GM19455 (cell line): ENCODE data around the gene SURF6.
"Not testable (repeated sequence)": the region's sequence is repeated elsewhere in the genome, so short reads cannot be mapped to it uniquely, and the experiment has no call there.

Source experiments
- ATAC-seq: cut with Tn5 transposase; IDR thresholded peaks from one replicate; pipeline ENCODE4 v1.9.1; 2021; ENCODE audit not compliant: unreplicated experiment

SURF6 gene

GRCh38 chr9:133348718-133349573 is 13.0 kb upstream of the SURF6 start:
- no peak for ATAC-seq

- ATAC-seq = peak; percentile 73
Measured at GRCh38 chr9:133347985-133348717, 12.2 kb upstream of the SURF6 start, which contains the start of the genes MED22 and RPL7A. Gene MED22 (minus strand): TSS chr9:133348131. CDS start chr9:133346662, 1,469 bp downstream. Gene RPL7A (plus strand): TSS chr9:133348218. CDS start chr9:133348244, 26 bp downstream.

GRCh38 chr9:133347515-133347984 is 11.6 kb upstream of the SURF6 start:
- ATAC-seq = peak; percentile 36

GRCh38 chr9:133346021-133346785 is 10.2 kb upstream of the SURF6 start:
- no peak for ATAC-seq

GRCh38 chr9:133345596-133345995 is 9.6 kb upstream of the SURF6 start:
- no peak for ATAC-seq

- ATAC-seq = no peak
Measured at GRCh38 chr9:133344979-133345378, 9.0 kb upstream of the SURF6 start.

GRCh38 chr9:133344071-133344470 is 8.1 kb upstream of the SURF6 start:
- ATAC-seq = no peak

- no peak for ATAC-seq
Measured at GRCh38 chr9:133342570-133342969, 6.6 kb upstream of the SURF6 start.

GRCh38 chr9:133342069-133342406 is 6.0 kb upstream of the SURF6 start:
- no peak for ATAC-seq

GRCh38 chr9:133341369-133342068 is 5.5 kb upstream of the SURF6 start:
- no peak for ATAC-seq

- no peak for ATAC-seq
Measured at GRCh38 chr9:133340916-133341315, 4.9 kb upstream of the SURF6 start.

- ATAC-seq = no peak
Measured at GRCh38 chr9:133340256-133340655, 4.3 kb upstream of the SURF6 start.

GRCh38 chr9:133339641-133340040 is 3.7 kb upstream of the SURF6 start:
- no peak for ATAC-seq

GRCh38 chr9:133334888-133335287 is 1.1 kb downstream of the SURF6 start:
- not testable (repeated sequence) for ATAC-seq

GRCh38 chr9:133334161-133334560 is 1.8 kb downstream of the SURF6 start:
- no peak for ATAC-seq

GRCh38 chr9:133333566-133333965 is 2.4 kb downstream of the SURF6 start:
- ATAC-seq = no peak

GRCh38 chr9:133333011-133333410 is 3.0 kb downstream of the SURF6 start:
- ATAC-seq = no peak

GRCh38 chr9:133332381-133332730 is 3.6 kb downstream of the SURF6 start:
- ATAC-seq = no peak

GRCh38 chr9:133331641-133332380 is 4.2 kb downstream of the SURF6 start:
- ATAC-seq = no peak

GRCh38 chr9:133331221-133331620 is 4.8 kb downstream of the SURF6 start:
- no peak for ATAC-seq
